SK-N-MC (cell line): ENCODE measurements around the gene SHISA6.

ENCODE experiments used
- EZH2 ChIP-seq: fragments of 200-600 bp; sonication (generic); IDR thresholded peaks from one replicate; pipeline ENCODE4 v1.6.1; 2017; ENCODE audit warnings: antibody characterized with exemption
- FOXP2 ChIP-seq: optimal IDR thresholded peaks from 2 replicates; pipeline ENCODE3; 2011; ENCODE audit warnings: mild to moderate bottlenecking, moderate library complexity; ENCODE audit not compliant: insufficient read depth; ENCODE audit errors: extremely low read length, control extremely low read depth
- POLR2AphosphoS5 ChIP-seq: IDR thresholded peaks from 2 replicates; pipeline ENCODE4 v1.6.1; 2012; ENCODE audit warnings: mild to moderate bottlenecking, low read depth, low read length, borderline replicate concordance

DNA sequence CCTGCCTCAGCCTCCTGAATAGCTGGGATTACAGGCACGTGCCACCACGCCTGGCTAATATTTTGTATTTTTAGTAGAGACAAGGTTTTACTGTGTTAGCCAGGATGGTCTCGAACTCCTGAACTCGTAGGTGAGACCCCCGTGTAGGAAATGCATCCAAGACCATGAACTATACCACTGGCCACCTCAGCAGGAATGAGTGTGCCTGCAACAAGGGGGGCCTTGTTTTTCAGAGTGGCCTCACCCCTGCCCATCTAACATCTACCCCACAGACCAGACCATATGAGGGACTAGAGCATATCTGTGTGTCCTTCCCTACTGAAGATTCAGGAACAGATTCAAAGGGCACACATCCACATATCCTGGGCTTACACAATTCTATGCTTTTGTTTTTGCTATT lies 44.9 kb downstream of the SHISA6 start:
- TF ChIP-seq POLR2AphosphoS5 (no peak), EZH2 (no peak), FOXP2 (no peak)
